ENCODE data around the gene ILKAP.
"Not testable (repeated sequence)": the region's sequence is repeated elsewhere in the genome, so short reads cannot be mapped to it uniquely, and the experiment has no call there.

The ILKAP gene

GRCh38 chr2:238203973-238204683 lies 633 bp upstream of the ILKAP start:
- DNase-seq (ENCODE audit: low read depth, low spot score): no peak
- peak overlapping the region; percentile 70 for H3K27ac ChIP-seq

DNA sequence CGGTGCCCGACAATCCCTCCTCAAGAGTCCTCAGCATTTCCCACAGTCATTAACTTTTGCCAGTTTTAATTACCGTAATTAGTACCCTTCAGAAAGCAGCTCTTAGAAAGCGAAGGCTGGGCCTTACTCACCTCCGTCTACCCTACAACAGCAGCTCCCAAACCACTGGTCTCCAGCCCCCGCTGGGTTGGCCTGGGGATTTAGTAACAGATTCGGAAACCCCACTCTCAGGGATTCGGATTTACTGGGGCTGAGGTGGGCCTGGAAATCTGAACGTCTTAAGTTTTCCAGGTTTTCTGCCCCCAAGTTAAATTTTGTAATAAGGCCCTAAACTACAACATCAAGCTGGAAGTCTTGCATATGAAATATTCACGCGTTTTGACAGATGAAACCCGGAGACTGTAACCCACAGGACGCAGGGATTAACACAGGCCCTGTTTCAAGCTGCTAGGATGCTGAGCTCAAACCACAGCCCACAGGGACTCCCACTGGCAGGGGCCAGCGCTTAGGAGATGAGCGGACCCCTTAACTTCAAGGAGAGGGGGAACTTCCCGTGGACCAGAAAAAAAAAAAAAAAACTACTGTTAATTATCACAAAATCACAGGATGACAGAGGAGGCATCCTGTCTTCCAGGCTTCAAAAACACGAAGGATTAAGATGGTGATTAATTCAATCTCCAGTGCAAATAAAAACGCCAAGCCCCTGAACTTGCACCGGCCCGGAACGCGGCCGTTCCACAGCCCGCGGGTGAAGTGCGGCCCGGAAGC lies 985 bp downstream of the ILKAP start:
- H3K27ac ChIP-seq: peak overlapping the region; percentile 70
- DNase-seq (ENCODE audit: low read depth, low spot score): no peak

GRCh38 chr2:238190445-238190844 lies 13.1 kb downstream of the ILKAP start:
- H3K27ac ChIP-seq: no peak overlapping the region
- no peak for DNase-seq (ENCODE audit: low read depth, low spot score)

DNA sequence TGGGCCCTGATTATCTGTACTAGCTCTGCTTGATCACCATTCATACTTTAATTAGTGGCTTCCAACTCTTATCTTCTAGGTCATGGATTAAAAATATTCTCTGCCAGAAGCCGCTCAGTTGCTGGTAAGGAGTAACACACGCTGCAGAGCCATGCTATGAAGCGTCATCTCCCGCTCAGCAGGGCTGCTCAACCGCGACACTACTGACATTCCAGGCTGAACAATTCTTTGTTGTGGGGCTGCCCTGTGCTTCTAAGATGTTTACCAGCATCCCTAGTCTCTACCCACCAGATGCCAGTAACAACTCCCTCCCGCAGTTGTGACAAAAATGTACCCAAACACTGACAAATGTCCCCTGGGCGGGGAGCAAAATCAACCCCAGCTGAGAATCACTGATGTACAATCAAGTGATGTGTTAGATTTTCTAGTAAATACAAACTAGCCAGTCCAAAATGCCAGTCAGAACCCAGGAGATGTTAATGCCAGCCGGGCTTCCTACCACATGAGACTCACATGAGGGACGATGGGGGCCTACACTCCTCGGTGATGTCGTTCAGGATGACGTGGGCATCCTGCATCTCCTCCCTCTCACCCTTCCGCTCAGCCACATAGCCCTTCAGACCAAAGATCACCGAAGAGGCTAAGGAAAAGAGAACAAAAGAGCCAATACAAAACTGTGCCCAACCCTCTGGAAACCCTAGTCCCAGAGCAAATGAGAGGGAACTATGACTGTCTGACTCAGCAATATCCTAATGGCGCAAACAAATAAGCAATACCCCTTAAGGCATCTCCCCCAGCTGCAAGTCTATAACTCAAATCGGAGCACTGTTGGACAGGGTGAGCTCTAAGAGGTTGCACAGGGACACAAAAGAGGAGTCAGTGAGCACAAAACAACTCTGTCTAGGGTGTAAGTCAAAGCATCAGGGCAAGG lies 15.6 kb downstream of the ILKAP start:
- H3K27ac ChIP-seq: no peak overlapping the region
- DNase-seq (ENCODE audit: low read depth, low spot score): no peak

DNA sequence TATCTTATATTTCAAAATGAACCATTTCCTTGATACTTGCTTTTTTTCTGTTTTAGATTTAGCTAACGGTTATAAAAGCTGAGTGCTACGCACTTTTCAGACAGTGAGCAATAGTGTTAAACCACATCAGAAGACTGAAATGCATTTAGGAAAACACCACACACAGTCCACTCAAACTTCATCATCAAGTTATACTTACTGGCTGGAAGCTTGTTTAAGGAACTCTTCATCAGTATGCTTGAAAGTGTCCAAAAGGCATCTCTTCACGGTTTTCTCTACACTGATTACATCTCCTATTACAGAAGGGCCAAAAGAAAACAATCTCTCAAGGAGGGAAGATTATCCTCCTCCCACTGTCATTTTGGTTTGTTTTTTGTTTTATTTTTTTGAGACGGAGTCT lies 19.7 kb downstream of the ILKAP start:
- no peak overlapping the region for H3K27ac ChIP-seq
- no peak for DNase-seq (ENCODE audit: low read depth, low spot score)

DNA sequence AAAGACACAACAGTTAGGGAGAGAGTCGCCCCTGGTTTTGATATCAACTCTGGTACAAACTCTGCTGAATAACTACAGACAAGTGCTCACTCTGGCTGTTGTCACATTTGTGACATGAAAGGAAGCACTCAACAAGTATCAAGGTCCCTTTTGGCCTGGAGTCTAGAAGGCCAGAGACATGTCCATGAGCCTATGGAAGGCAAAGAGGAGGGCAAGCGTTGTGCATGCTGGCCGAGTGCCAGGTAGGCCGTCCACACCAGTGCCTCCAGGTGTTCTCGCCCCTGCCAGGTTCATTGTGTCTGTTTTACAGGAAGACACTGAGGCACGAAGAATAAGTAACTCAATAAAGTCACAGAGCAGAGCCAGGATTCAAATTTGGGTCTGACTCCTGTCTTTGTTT lies 21.1 kb downstream of the ILKAP start:
- no peak overlapping the region for H3K27ac ChIP-seq
- DNase-seq (ENCODE audit: low read depth, low spot score): no peak

DNA sequence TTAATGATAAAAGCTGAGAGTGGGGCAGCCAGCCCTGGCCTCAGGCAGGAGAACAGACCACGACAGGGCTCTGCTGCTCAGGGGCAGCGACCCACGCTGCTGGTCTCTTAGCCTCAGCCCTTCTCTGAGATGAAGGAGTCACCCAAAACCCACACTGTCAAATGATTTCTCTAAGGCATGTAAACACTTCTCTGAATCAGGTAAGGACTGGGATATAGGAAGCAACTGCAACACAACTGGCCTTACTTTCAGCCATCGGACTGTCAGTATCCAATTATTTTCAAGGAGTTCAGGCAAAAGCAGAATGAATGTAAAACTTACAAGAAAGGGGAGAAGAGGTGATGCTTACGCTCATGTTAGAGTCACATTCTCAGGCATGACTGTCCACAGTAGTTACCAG lies 22.9 kb downstream of the ILKAP start:
- no peak overlapping the region for H3K27ac ChIP-seq
- no peak for DNase-seq (ENCODE audit: low read depth, low spot score)

- peak overlapping the region; percentile 1 for H3K27ac ChIP-seq
- DNase-seq (ENCODE audit: low read depth, low spot score): no peak
These were observed 26.9 kb downstream of the ILKAP start for GRCh38 chr2:238176613-238177012.

DNA sequence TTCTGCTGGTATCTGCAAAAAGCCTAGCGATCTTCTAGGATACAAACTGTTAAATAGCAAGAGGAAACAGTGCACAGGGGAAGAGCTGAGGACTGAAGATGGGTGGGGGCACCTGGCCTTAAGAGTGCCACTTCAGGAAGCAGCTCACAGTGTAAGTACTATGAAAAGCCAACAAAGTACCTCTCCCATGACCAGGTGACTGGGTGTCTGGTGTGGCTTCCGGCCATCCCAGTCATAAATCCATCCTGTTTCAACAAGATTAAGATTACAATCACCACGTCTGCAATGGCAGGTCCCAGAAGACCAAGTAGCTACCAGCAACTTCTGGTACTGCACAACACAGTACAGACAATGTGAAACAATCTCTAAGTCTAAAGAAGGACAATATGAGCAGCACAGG lies 28.8 kb downstream of the ILKAP start:
- peak overlapping the region; percentile 100 for H3K27ac ChIP-seq
- peak; percentile 34 for DNase-seq (ENCODE audit: low read depth, low spot score)

DNA sequence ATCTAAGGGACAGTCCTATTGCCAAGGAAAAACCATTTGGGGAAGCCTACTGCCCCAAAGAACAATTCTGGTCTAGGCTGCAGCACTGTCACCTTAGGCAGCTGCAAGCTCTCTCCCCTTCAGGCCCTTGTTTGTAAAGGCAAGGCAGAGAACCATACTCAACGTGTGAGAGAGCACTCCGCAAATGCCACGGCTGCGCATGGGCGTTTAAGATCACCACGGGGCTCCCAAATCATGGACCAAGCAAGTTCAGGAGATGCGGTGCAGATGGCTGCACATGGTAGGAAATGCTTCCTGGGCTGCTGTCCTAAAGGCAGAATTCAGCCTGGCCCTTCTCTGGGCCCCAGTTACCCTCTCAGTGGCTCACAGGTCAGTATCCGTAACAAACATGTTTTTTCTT lies 29.2 kb downstream of the ILKAP start:
- no peak for DNase-seq (ENCODE audit: low read depth, low spot score)
- H3K27ac ChIP-seq: peak overlapping the region; percentile 100

DNA sequence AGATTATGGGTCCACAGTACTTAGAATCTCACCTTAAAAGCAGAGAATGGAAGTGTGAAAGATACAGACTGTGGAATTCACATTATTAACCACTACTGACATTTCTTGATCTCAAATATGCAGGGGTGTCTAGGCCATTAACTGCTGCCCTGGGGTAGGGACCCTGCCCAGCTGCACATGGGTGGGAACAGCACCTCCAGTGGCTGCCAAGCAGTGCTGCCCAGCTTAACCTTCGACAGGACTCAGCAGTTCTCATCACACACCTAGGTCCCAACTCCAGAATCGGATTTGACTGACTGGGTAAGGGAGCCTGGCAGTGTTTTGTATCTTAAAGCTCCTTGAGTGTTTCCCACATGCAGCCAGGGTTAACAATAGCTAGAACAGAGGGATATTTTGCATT lies 29.8 kb downstream of the ILKAP start:
- DNase-seq (ENCODE audit: low read depth, low spot score): no peak
- H3K27ac ChIP-seq: peak overlapping the region; percentile 100

- peak overlapping the region; percentile 100 for H3K27ac ChIP-seq
- no peak for DNase-seq (ENCODE audit: low read depth, low spot score)
These were observed 31.1 kb downstream of the ILKAP start for GRCh38 chr2:238172439-238172838.

- H3K27ac ChIP-seq: peak overlapping the region; percentile 100
- no peak for DNase-seq (ENCODE audit: low read depth, low spot score)
These were observed 31.8 kb downstream of the ILKAP start for GRCh38 chr2:238171575-238172187.

GRCh38 chr2:238171072-238171431 lies 32.4 kb downstream of the ILKAP start:
- DNase-seq (ENCODE audit: low read depth, low spot score): not testable (repeated sequence)
- peak overlapping the region; percentile 100 for H3K27ac ChIP-seq

DNA sequence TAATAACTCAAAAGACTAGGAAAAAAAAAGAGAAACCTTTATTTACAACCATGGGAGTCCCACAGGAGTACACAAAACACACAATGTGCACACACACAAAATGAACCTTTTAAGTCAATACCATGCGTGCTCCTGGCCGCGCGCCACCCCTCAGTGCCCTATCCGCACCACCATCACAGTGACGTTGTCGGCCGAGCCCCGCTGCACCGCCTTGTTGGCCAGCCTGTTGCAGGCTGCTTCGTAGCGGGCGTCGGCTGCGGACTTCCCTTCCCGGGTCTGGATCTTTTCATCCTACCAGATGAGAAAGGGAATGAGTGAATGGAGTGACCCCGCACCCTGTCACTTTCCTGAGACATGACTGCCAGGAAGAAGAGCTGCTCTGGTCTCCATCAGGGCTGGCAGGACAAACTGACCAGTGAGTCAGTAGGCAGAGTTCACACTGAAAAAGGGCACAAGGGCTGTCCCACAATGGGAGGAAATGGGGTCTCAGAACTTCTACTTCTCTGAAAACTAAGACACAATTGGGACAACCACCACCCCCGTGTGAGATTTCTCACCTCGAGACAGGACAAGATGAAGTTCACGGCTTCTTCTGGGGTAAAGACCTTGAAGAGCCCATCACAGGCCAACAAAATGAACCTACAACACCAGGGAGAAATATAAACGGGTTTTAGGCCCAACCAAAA lies 33.0 kb downstream of the ILKAP start:
- DNase-seq (ENCODE audit: low read depth, low spot score): no peak
- peak overlapping the region; percentile 100 for H3K27ac ChIP-seq

- DNase-seq (ENCODE audit: low read depth, low spot score): peak; percentile 78
These were observed 33.7 kb downstream of the ILKAP start for GRCh38 chr2:238169708-238170251.

DNA sequence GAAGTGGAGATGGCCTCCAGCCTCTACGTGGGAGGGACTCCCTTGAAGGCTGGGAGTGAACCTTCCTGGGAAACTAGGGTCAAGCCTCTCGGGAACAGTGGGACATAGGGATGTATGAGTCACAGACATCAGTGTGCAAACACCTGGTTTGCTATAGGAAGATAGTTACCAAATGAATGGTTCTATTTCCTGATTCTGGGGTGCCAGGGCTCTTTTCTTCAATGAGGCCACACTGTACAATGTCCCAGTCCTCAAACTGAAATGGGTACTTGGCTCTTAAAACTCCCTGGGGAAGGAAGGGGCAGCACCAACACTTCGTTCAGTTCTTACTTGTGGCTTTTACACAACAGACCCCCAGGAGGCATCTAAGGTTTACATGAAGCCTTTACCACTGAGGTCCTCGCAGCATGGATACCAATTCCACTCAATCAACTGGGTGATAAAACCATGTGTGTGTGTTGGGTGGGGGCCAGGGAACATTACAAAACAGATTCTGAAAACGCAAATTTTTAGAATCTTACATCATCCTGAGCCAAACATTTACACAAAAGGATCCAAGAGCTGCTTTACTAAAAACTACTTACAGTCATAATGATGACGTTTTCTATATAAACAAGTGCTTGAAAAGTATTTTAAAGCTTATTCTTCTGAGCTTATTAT lies 34.3 kb downstream of the ILKAP start:
- H3K27ac ChIP-seq: peak overlapping the region; percentile 100

More at GRCh38 chr2:238169708-238170251, 33.7 kb downstream of the ILKAP start:
- peak overlapping the region; percentile 100 for H3K27ac ChIP-seq

DNA sequence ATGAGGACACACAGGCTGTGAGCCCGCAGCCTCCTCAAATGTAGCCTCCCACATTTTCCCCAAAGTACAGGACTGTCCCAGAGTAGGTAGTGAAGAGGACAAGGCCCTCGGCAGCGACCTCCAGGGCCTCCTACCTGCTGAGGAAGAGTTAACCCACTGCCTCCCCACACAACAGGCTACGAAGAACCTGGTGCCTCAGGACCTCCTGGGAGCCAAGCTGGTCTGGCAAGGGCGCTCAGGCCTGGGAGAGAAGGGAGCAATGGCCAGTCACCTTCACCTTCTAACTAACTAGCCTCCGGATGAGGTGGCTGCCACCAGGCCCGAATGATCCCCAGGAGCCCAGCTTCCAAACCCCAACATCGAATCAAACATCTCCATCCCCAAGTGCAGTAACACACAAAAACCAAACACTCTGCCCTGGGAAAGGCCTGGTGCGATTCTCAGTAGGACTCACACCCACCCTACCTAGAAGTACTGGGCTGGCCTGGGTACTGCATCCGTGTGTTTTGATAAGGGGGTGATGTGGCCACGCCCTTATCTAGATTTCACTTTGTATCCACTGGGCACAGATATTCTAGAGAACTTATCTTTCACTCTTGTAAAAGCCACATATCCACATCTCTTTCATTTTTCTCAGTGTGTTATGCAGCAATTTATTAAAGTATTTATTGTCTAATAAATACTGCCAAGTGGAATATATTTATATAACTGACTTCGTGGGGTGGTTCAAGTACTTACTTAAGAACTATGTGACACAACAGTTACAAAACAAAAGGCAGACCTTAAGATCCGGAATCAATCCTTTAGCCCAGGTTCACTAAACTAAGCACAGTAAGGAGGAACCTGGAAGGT lies 35.1 kb downstream of the ILKAP start:
- DNase-seq (ENCODE audit: low read depth, low spot score): no peak
- H3K27ac ChIP-seq: peak overlapping the region; percentile 100

More for the DNA sequence above, 34.3 kb downstream of the ILKAP start:
- DNase-seq (ENCODE audit: low read depth, low spot score): peak; percentile 18
